GM12878 (cell line): ENCODE data around the gene HOXA2. TPM values are rescaled to one million over a fixed set of nuclear protein-coding genes. Genes with fewer than 3 reads are reported as not detected.

Experiments used
- ATAC-seq: fragments of 200-7000 bp; cut with Tn5 transposase; 3 replicates; pipeline ENCODE4 v1.9.1; 2020; ENCODE audit warnings: mild to moderate bottlenecking, moderate library complexity
- BruUV-seq: library from RNA; stranded (reverse); fragments of 400-500 nt; replicated peaks from 2 replicates; lab custom pipeline; 2021; lab: Mats Ljungman, UMichigan
- CTCF ChIA-PET: fragments of 300-600 bp; sonication (Branson Sonifier 250); formaldehyde crosslinking; extraction: SDS; loops from one replicate; lab custom pipeline; 2021; ENCODE audit warnings: inconsistent platforms; lab: Yijun Ruan, JAX
- POLR2A ChIA-PET: fragments of 350-600 bp; formaldehyde crosslinking; extraction: SDS; loops from one replicate; lab custom pipeline; 2021; ENCODE audit warnings: inconsistent platforms; lab: Charles Lee
- RAD21 ChIA-PET: fragments of 300-600 bp; sonication (Branson Sonifier 250); formaldehyde crosslinking; loops from one replicate; lab custom pipeline; 2023; ENCODE audit warnings: antibody characterized with exemption; ENCODE audit not compliant: unreplicated experiment; lab: Charles Lee
- SMC1A ChIA-PET: fragments of 300-600 bp; sonication (Branson Sonifier 250); formaldehyde crosslinking; loops from one replicate; lab custom pipeline; 2023; ENCODE audit not compliant: unreplicated experiment, uncharacterized antibody; lab: Charles Lee
- DNase-seq: peaks from one replicate; pipeline ENCODE4 v3.0.0-alpha.2; 2011; ENCODE audit warnings: low read depth, low spot score
- FAIRE-seq: peaks from 3 replicates; lab custom pipeline; 2011; peaks lifted over from hg19 to GRCh38; lab: Jason Lieb, UNC
- H2AFZ ChIP-seq: 2 replicates; pipeline ENCODE4 v1.6.0; 2011; ENCODE audit warnings: low read depth, low read length, control low read depth; ENCODE audit not compliant: control insufficient read depth
- H3K27ac ChIP-seq: 2 replicates; pipeline ENCODE4 v1.5.1; 2011; ENCODE audit warnings: control low read depth; ENCODE audit not compliant: control insufficient read depth, insufficient read depth
- H3K27me3 ChIP-seq, 2 experiments: replicated peaks in 1 of 2; 2 replicates each; pipeline versions ENCODE4 v1.6.0 to v1.6.1; 2011; ENCODE audit warnings: low read length in 1 of 2; ENCODE audit not compliant: control insufficient read depth in 2 of 2, insufficient read depth in 2 of 2
- H3K36me3 ChIP-seq, 2 experiments: 2 replicates each; pipeline ENCODE4 v1.5.1; 2011; ENCODE audit warnings: low read length in 1 of 2; ENCODE audit not compliant: control insufficient read depth in 2 of 2, insufficient read depth in 2 of 2
- H3K4me1 ChIP-seq: 2 replicates; pipeline ENCODE4 v1.6.1; 2011; ENCODE audit warnings: mild to moderate bottlenecking, low read length, moderate library complexity, mixed read lengths; ENCODE audit not compliant: control insufficient read depth, insufficient read depth
- H3K4me2 ChIP-seq: 2 replicates; pipeline ENCODE4 v1.6.0; 2011; ENCODE audit warnings: control low read depth; ENCODE audit not compliant: control insufficient read depth, insufficient read depth
- H3K4me3 ChIP-seq: fragments of 200-600 bp; sonication (generic); 2 replicates; pipeline ENCODE4 v1.5.1; 2016
- H3K79me2 ChIP-seq: 2 replicates; pipeline ENCODE4 v1.6.0; 2011; ENCODE audit warnings: low read length; ENCODE audit not compliant: control insufficient read depth, insufficient read depth
- H3K9ac ChIP-seq: 2 replicates; pipeline ENCODE4 v1.8.0; 2011; ENCODE audit warnings: low read length, control low read depth, mixed read lengths; ENCODE audit not compliant: control insufficient read depth, insufficient read depth
- H3K9me3 ChIP-seq: replicated peaks from 3 replicates; pipeline ENCODE4 v1.5.1; 2011; ENCODE audit warnings: mild to moderate bottlenecking, low read length; ENCODE audit not compliant: control insufficient read depth, insufficient read depth
- H4K20me1 ChIP-seq: 2 replicates; pipeline ENCODE4 v1.6.0; 2011; ENCODE audit not compliant: control insufficient read depth, insufficient read depth
- FOXK2 ChIP-seq: fragments of 450-650 bp; IDR thresholded peaks from 2 replicates; pipeline ENCODE4 v1.6.1; 2017; ENCODE audit warnings: mild to moderate bottlenecking, moderate library complexity
- POLR2AphosphoS2 ChIP-seq: IDR thresholded peaks from 2 replicates; pipeline ENCODE4 v1.6.1; 2011; ENCODE audit warnings: low read depth, mild to moderate bottlenecking, low read length, improper control_type of control experiment, moderate library complexity
- RCOR1 ChIP-seq: conservative IDR thresholded peaks from 2 replicates; pipeline ENCODE4 v1.6.1; 2012; ENCODE audit warnings: low read depth, low read length, improper control_type of control experiment
- RFX5 ChIP-seq: IDR thresholded peaks from 2 replicates; pipeline ENCODE4 v1.6.1; 2011; ENCODE audit warnings: low read depth, low read length, improper control_type of control experiment
- TARDBP ChIP-seq: IDR thresholded peaks from 2 replicates; pipeline ENCODE4 v1.6.1; 2016; ENCODE audit warnings: borderline replicate concordance
- ZZZ3 ChIP-seq: IDR thresholded peaks from 2 replicates; pipeline ENCODE4 v1.6.1; 2011; ENCODE audit warnings: low read depth; ENCODE audit not compliant: control insufficient read depth, insufficient read length
- WGBS: methylation state at CpG from one replicate; pipeline ENCODE4 v1.1.6; 2016; ENCODE audit warnings: low lambda C conversion rate; ENCODE audit not compliant: insufficient replicate concordance, insufficient coverage; ENCODE audit errors: missing lambda C conversion rate; 5-methylcytosine and 5-hydroxymethylcytosine counted together
- in situ Hi-C: fragments of 300-500 bp; cut with MboI; formaldehyde crosslinking; loops from 9 replicates; pipeline ENCODE4 v1.14.3; 2018; ENCODE audit warnings: mixed read lengths
- intact Hi-C: fragments of 100-400 bp; cut with micrococcal nuclease; formaldehyde crosslinking; loops from one replicate; pipeline ENCODE4 v1.14.2; 2022; ENCODE audit not compliant: unreplicated experiment
- polyA plus RNA-seq, 11 experiments: library from polyadenylated mRNA; depleted of rRNA in 4 of 11; unstranded in 6 of 11; stranded (reverse) in 5 of 11; fragments of >200 nt; fragmentation: Nextera tagmentation in 4 of 11; fragmentation: Illumina TruSeq in 1 of 11; extraction: Ambion mirVana in 4 of 11; extraction: Trizol in 1 of 11; gene quantifications; 1 replicate in 1 of 11; 2 replicates in 10 of 11; pipeline versions ENCODE4 v1.2.1 to v1.2.3, GENCODE V29; 2011 to 2016; ENCODE audit warnings: inconsistent platforms in 2 of 11, missing spikeins in 2 of 11, low read depth in 1 of 11
- total RNA-seq, 4 experiments: library from RNA; depleted of rRNA in 3 of 4; stranded (reverse); fragments of >200 nt in 3 of 4; fragmentation: Illumina TruSeq in 1 of 4; extraction: Trizol in 1 of 4; gene quantifications; 2 replicates each; pipeline versions ENCODE4 v1.2.1 to v1.2.3, GENCODE V29; 2013 to 2021
- TF ChIP-seq, protein P1 (sequence below): fragments of 450-650 bp; IDR thresholded peaks from 2 replicates; pipeline ENCODE4 v1.6.1; 2016; ENCODE audit warnings: mild to moderate bottlenecking, moderate library complexity, borderline replicate concordance
- TF ChIP-seq, protein P2 (sequence below): fragments of 450-650 bp; IDR thresholded peaks from 2 replicates; pipeline ENCODE4 v1.6.1; 2017; ENCODE audit warnings: mild to moderate bottlenecking, moderate library complexity
- TF ChIP-seq, protein P3 (sequence below): IDR thresholded peaks from 2 replicates; pipeline ENCODE4 v1.6.1; 2012; ENCODE audit warnings: improper control_type of control experiment, low read depth, low read length; ENCODE audit not compliant: insufficient replicate concordance

The HOXA2 gene
- total and polyA plus RNA-seq, 10 of the 15 experiments (the other 5 are each of a cell fraction or from before 2014, with no cell fraction given), result not detected

DNA sequence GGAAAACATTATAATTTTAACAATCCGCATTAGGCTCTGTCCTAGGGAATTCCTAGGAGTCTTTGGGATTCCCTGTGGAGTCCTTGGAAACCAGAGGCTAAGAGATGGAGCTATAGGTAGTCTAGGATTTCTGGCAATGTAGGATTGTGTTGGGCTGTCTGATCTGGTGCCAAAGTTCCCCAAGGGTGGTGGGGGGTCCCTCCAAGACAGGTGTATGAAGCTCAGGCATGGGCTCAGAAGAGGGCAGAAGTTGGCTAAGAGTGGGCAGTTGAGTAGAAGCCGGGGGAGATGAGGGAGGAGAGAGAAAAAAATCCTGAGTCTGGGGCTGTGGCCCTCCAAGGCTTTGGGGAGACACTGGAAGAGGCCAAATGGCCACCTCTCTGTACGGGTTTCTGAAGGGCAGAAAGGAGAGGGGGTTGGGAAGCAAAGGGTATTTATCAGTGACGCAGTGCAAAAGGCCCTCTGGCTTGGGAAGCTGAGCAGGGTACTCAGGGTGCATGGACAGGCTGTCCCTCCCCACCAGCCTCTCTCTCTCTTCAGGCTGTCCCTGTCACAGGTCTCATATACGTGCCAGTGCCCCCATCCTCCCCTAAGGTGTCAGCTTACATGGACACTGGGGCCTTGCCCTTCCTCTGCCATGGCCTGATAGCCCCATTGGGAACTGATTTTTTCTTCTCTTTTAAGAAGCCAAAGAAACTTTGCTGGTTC, 44.2 kb upstream of the HOXA2 start:
- DNase-seq, result no peak
- no TSS peak for BruUV-seq
- CTCF ChIA-PET, result interaction anchor here (1.1 kb wide), 1 partner anchor 12 kb away, joined by 3 read pairs; no protein-coding TSS in a partner anchor
- Histone ChIP-seq H4K20me1 (no peaks in the 10 kb centered on the region), H2AFZ (no peak overlapping the region)
- SMC1A ChIA-PET, result interaction anchor here (0.6 kb wide), 1 partner anchor 12 kb away, joined by 4 read pairs; no protein-coding TSS in a partner anchor
- TF ChIP-seq, protein P1, sequence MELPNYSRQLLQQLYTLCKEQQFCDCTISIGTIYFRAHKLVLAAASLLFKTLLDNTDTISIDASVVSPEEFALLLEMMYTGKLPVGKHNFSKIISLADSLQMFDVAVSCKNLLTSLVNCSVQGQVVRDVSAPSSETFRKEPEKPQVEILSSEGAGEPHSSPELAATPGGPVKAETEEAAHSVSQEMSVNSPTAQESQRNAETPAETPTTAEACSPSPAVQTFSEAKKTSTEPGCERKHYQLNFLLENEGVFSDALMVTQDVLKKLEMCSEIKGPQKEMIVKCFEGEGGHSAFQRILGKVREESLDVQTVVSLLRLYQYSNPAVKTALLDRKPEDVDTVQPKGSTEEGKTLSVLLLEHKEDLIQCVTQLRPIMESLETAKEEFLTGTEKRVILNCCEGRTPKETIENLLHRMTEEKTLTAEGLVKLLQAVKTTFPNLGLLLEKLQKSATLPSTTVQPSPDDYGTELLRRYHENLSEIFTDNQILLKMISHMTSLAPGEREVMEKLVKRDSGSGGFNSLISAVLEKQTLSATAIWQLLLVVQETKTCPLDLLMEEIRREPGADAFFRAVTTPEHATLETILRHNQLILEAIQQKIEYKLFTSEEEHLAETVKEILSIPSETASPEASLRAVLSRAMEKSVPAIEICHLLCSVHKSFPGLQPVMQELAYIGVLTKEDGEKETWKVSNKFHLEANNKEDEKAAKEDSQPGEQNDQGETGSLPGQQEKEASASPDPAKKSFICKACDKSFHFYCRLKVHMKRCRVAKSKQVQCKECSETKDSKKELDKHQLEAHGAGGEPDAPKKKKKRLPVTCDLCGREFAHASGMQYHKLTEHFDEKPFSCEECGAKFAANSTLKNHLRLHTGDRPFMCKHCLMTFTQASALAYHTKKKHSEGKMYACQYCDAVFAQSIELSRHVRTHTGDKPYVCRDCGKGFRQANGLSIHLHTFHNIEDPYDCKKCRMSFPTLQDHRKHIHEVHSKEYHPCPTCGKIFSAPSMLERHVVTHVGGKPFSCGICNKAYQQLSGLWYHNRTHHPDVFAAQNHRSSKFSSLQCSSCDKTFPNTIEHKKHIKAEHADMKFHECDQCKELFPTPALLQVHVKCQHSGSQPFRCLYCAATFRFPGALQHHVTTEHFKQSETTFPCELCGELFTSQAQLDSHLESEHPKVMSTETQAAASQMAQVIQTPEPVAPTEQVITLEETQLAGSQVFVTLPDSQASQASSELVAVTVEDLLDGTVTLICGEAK, result no peak
- TF ChIP-seq ZZZ3 (no peak), RFX5 (no peak), TARDBP (no peak), FOXK2 (no peak), RCOR1 (no peak), POLR2AphosphoS2 (no peak)
- TF ChIP-seq, protein P2, sequence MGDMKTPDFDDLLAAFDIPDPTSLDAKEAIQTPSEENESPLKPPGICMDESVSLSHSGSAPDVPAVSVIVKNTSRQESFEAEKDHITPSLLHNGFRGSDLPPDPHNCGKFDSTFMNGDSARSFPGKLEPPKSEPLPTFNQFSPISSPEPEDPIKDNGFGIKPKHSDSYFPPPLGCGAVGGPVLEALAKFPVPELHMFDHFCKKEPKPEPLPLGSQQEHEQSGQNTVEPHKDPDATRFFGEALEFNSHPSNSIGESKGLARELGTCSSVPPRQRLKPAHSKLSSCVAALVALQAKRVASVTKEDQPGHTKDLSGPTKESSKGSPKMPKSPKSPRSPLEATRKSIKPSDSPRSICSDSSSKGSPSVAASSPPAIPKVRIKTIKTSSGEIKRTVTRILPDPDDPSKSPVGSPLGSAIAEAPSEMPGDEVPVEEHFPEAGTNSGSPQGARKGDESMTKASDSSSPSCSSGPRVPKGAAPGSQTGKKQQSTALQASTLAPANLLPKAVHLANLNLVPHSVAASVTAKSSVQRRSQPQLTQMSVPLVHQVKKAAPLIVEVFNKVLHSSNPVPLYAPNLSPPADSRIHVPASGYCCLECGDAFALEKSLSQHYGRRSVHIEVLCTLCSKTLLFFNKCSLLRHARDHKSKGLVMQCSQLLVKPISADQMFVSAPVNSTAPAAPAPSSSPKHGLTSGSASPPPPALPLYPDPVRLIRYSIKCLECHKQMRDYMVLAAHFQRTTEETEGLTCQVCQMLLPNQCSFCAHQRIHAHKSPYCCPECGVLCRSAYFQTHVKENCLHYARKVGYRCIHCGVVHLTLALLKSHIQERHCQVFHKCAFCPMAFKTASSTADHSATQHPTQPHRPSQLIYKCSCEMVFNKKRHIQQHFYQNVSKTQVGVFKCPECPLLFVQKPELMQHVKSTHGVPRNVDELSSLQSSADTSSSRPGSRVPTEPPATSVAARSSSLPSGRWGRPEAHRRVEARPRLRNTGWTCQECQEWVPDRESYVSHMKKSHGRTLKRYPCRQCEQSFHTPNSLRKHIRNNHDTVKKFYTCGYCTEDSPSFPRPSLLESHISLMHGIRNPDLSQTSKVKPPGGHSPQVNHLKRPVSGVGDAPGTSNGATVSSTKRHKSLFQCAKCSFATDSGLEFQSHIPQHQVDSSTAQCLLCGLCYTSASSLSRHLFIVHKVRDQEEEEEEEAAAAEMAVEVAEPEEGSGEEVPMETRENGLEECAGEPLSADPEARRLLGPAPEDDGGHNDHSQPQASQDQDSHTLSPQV, result no peak
- TF ChIP-seq, protein P3, sequence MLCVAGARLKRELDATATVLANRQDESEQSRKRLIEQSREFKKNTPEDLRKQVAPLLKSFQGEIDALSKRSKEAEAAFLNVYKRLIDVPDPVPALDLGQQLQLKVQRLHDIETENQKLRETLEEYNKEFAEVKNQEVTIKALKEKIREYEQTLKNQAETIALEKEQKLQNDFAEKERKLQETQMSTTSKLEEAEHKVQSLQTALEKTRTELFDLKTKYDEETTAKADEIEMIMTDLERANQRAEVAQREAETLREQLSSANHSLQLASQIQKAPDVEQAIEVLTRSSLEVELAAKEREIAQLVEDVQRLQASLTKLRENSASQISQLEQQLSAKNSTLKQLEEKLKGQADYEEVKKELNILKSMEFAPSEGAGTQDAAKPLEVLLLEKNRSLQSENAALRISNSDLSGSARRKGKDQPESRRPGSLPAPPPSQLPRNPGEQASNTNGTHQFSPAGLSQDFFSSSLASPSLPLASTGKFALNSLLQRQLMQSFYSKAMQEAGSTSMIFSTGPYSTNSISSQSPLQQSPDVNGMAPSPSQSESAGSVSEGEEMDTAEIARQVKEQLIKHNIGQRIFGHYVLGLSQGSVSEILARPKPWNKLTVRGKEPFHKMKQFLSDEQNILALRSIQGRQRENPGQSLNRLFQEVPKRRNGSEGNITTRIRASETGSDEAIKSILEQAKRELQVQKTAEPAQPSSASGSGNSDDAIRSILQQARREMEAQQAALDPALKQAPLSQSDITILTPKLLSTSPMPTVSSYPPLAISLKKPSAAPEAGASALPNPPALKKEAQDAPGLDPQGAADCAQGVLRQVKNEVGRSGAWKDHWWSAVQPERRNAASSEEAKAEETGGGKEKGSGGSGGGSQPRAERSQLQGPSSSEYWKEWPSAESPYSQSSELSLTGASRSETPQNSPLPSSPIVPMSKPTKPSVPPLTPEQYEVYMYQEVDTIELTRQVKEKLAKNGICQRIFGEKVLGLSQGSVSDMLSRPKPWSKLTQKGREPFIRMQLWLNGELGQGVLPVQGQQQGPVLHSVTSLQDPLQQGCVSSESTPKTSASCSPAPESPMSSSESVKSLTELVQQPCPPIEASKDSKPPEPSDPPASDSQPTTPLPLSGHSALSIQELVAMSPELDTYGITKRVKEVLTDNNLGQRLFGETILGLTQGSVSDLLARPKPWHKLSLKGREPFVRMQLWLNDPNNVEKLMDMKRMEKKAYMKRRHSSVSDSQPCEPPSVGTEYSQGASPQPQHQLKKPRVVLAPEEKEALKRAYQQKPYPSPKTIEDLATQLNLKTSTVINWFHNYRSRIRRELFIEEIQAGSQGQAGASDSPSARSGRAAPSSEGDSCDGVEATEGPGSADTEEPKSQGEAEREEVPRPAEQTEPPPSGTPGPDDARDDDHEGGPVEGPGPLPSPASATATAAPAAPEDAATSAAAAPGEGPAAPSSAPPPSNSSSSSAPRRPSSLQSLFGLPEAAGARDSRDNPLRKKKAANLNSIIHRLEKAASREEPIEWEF, result no peak
- TF ChIP-seq, all 136 proteins: peak for 0
- no peak for ATAC-seq
- ChIA-PET POLR2A (no interaction called here), RAD21 (no interaction called here)
- no peak overlapping the region for H3K4me3 ChIP-seq
- no peaks in the 10 kb centered on the region for H3K79me2 ChIP-seq
- H3K27ac ChIP-seq, result no peak overlapping the region
- WGBS, result 30% methylated on average over 4 of the region's 5 CpGs
- in situ Hi-C loops (no loop called here), intact Hi-C loops (no loop called here)
- no peak overlapping the region for H3K4me2 ChIP-seq
- no peak for FAIRE-seq
- H3K27me3 ChIP-seq, result peaks cover 8 to 30% of the 10 kb centered on the region in 2 experiments
- H3K9me3 ChIP-seq, result no peaks in the 10 kb centered on the region; the same call in 2 of the 3 replicates
- H3K9ac ChIP-seq, result no peak overlapping the region
- no peaks in the 10 kb centered on the region for H3K36me3 ChIP-seq
- no peaks in the 10 kb centered on the region; the same call in 1 of the 2 replicates for H3K4me1 ChIP-seq
